ENCODE results near the gene CFAP45. TPM values are rescaled to one million over a fixed set of nuclear protein-coding genes. Genes with fewer than 3 reads are reported as not detected.

Gene CFAP45
- total and polyA plus RNA-seq, 2 experiments from 2014 or later = 0.36 TPM; not detected in 1

GRCh38 chr1:159938905-159939677 is 39.1 kb upstream of the CFAP45 start:
- peaks cover 21% of the 10 kb centered on the region for H3K27me3 Mint-ChIP-seq (ENCODE audit: insufficient read depth, low read depth, poor library complexity)
- H3K36me3 Mint-ChIP-seq (ENCODE audit: low read depth) = peaks cover 37% of the 10 kb centered on the region
- H3K4me2 ChIP-seq = no peak overlapping the region
- H3K9me2 ChIP-seq (ENCODE audit: insufficient read depth) = no peaks in the 10 kb centered on the region
- peaks cover 23% of the 10 kb centered on the region for H3K4me1 ChIP-seq (ENCODE audit: insufficient read depth)
- no peak overlapping the region for H2AFZ ChIP-seq
- H4K20me1 ChIP-seq (replicated peaks; ENCODE audit: insufficient read depth) = peaks cover 4% of the 10 kb centered on the region; the same call in 1 of the 2 replicates
- DNase-seq (ENCODE audit: low spot score) (no peak), ATAC-seq (no peak)
- no peaks in the 10 kb centered on the region for H3K27me3 ChIP-seq (ENCODE audit: insufficient read depth)
- no peak overlapping the region for H3K4me3 Mint-ChIP-seq
- H3K4me1 Mint-ChIP-seq = peaks cover 43% of the 10 kb centered on the region
- 0 out of 2 replicates have a peak, but pooled peaks cover 10% of the 10 kb centered on the region for H3K36me3 ChIP-seq (ENCODE audit: insufficient read depth)
- peaks cover 7% of the 10 kb centered on the region; the same call in 1 of the 2 replicates for H3K79me2 ChIP-seq (replicated peaks; ENCODE audit: insufficient read depth)
- H3K27ac Mint-ChIP-seq = no peak overlapping the region
- TF ChIP-seq NANOG (IDR thresholded peaks at IDR 0.05; ENCODE audit: borderline replicate concordance) (no peak), CREB1 (CRISPR knock-in tag; IDR thresholded peaks at IDR 0.05; ENCODE audit: low read depth) (no peak), STAT1 (IDR thresholded peaks at IDR 0.05; ENCODE audit: unreplicated experiment) (no peak), ZNF331 (CRISPR knock-in tag; IDR thresholded peaks at IDR 0.05; ENCODE audit: low read depth) (no peak), JUNB (IDR thresholded peaks at IDR 0.05; ENCODE audit: unreplicated experiment) (no peak), REST (IDR thresholded peaks at IDR 0.05; ENCODE audit: unreplicated experiment) (no peak), POLR2AphosphoS5 (IDR thresholded peaks at IDR 0.05; ENCODE audit: low read depth) (no peak), EZH2 (IDR thresholded peaks at IDR 0.05; ENCODE audit: low read depth, unreplicated experiment) (no peak)
- TF ChIP-seq, protein P1, sequence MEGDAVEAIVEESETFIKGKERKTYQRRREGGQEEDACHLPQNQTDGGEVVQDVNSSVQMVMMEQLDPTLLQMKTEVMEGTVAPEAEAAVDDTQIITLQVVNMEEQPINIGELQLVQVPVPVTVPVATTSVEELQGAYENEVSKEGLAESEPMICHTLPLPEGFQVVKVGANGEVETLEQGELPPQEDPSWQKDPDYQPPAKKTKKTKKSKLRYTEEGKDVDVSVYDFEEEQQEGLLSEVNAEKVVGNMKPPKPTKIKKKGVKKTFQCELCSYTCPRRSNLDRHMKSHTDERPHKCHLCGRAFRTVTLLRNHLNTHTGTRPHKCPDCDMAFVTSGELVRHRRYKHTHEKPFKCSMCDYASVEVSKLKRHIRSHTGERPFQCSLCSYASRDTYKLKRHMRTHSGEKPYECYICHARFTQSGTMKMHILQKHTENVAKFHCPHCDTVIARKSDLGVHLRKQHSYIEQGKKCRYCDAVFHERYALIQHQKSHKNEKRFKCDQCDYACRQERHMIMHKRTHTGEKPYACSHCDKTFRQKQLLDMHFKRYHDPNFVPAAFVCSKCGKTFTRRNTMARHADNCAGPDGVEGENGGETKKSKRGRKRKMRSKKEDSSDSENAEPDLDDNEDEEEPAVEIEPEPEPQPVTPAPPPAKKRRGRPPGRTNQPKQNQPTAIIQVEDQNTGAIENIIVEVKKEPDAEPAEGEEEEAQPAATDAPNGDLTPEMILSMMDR (conservative IDR thresholded peaks at IDR 0.05; ENCODE audit: low read depth in 2 of 2) = no peak
- no peaks in the 10 kb centered on the region for H3K9me3 Mint-ChIP-seq
- no peak overlapping the region for H3K27ac ChIP-seq (ENCODE audit: low read depth)
- no peaks in the 10 kb centered on the region for H3F3A ChIP-seq (replicated peaks; ENCODE audit: low read depth)
- no peak overlapping the region for H3K4me3 ChIP-seq

All from GM23338 (cell line).